Measurements from ENCODE around the gene FAM171A1.

FAM171A1 gene

GRCh38 chr10:15245530-15245929 lies 125.6 kb downstream of the FAM171A1 start:
- FAIRE-seq (no peak), DNase-seq (ENCODE audit: insufficient read length) (no peak)
- no peak for TF ChIP-seq TAF1 (IDR thresholded peaks at IDR 0.05; ENCODE audit: borderline replicate concordance, low read depth, low read length)
- TF ChIP-seq POLR2AphosphoS5 (IDR thresholded peaks at IDR 0.05; ENCODE audit: low read depth, low read length), result no peak
- TF ChIP-seq POLR2A (IDR thresholded peaks at IDR 0.05; ENCODE audit: low read depth, low read length), result no peak

DNA sequence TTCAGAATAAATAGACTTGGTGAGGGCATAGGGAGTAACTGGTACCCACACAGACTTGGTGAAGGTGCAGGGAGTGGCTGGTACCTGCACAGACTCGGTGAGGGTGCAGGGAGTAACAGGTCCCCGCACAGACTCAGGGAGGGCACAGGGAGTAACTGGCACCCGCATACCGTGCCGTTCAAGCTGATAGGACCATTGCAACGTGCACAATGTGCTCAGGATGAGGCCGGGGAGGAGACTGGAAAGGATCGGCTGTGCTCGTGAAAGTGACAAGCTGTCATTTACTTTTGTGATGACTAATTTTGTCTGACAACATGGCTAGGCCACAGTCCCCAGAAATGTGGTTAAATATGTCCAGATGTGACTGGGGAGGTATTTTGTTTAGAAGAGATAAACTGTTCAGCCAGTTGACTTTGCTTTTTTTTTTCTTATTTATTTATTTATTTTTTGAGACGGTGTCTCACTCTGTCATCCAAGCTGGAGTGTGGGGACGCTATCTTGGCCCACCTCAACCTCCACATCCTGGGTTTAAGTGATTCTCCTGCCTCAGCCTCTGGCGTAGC lies 126.4 kb downstream of the FAM171A1 start:
- TF ChIP-seq POLR2AphosphoS5 (IDR thresholded peaks at IDR 0.05; ENCODE audit: low read depth, low read length) (no peak), TAF1 (IDR thresholded peaks at IDR 0.05; ENCODE audit: borderline replicate concordance, low read depth, low read length) (no peak), POLR2A (IDR thresholded peaks at IDR 0.05; ENCODE audit: low read depth, low read length) (no peak)
- DNase-seq (ENCODE audit: insufficient read length) (no peak), FAIRE-seq (peak; percentile 54)

- TF ChIP-seq POLR2AphosphoS5 (IDR thresholded peaks at IDR 0.05; ENCODE audit: low read depth, low read length) (no peak), POLR2A (IDR thresholded peaks at IDR 0.05; ENCODE audit: low read depth, low read length) (no peak), TAF1 (IDR thresholded peaks at IDR 0.05; ENCODE audit: borderline replicate concordance, low read depth, low read length) (no peak)
- DNase-seq (ENCODE audit: insufficient read length), result no peak
- FAIRE-seq, result no peak
Measured at GRCh38 chr10:15242261-15242840, 128.7 kb downstream of the FAM171A1 start.

DNA sequence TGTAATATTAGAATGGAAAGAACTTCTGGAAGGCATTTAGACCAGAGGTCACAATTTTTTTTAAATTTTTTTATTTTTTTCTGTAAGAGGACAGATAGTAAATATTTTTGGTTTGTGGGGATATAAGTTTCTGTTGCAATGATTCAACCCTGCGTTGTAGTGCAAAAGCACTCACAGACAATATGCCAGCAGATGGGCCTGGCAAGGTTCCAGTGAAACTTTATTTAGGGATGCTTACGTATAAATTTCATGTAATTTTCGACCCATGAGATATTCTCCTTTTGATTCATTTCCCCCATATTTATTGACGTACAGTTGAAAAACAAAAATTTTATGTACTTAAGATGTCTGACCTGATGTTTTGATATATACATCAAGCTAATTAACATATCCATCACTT lies 129.8 kb downstream of the FAM171A1 start:
- FAIRE-seq, result no peak
- no peak for DNase-seq (ENCODE audit: insufficient read length)

DNA sequence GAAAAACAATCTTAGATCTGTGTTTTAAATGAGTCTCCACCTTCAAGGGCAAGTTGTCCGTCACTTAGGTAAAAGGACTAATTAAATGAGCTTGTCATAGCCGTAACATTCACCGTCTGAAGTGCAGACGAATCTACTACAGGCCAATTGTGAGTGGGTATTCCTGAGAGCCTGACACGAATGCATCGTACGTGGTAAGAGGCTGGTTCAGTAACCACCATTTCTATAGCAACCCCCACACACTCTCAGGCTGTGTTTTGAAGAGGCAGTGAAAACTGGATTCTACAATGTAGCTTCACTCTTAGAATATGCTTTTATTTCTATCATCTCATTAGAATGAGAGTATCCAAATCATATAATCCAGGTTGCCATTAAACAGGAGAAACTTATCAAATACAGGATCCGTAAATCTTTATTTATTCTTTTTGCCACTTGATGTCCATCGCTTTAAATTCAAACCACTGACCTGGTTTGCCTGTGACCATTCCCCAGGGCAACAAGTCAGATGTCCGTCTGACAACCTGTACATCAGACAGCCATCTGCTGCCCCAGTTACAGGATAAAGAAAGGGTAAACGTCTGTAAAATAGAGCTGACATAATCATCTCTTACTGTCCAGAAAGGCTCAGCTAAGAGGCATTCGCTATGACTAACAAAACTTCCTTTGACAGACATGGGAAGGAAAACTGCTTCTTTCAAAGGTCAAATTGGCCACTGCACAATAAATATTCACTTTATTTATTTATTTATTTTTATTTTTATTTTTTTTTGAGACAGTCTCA lies 132.3 kb downstream of the FAM171A1 start:
- TF ChIP-seq POLR2A (IDR thresholded peaks at IDR 0.05; ENCODE audit: low read depth, low read length) (no peak), POLR2AphosphoS5 (IDR thresholded peaks at IDR 0.05; ENCODE audit: low read depth, low read length) (no peak), TAF1 (IDR thresholded peaks at IDR 0.05; ENCODE audit: borderline replicate concordance, low read depth, low read length) (no peak)
- DNase-seq (ENCODE audit: insufficient read length) (no peak), FAIRE-seq (no peak)

More for the DNA sequence above, 129.8 kb downstream of the FAM171A1 start:
- no peak for TF ChIP-seq POLR2A (IDR thresholded peaks at IDR 0.05; ENCODE audit: low read depth, low read length)
- TF ChIP-seq TAF1 (IDR thresholded peaks at IDR 0.05; ENCODE audit: borderline replicate concordance, low read depth, low read length), result no peak
- no peak for TF ChIP-seq POLR2AphosphoS5 (IDR thresholded peaks at IDR 0.05; ENCODE audit: low read depth, low read length)

DNA sequence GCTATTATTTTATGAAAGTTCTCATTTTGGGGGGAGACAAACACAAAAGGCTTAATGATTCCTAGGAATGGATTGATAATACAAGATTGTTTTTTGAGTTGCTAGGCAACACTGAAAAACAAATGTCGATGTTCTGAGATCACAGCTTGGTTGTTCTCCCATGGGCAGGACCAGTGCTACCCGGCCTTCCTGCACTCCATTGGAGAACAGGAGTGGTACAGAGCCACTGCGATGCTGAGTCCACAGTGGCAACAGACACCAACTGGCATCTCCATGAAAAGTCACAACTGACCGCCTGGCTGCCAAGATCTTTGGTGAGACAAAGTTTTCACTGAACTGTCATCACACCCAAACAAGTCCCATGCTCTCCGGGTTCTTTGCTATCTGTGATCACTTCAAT lies 133.7 kb downstream of the FAM171A1 start:
- DNase-seq (ENCODE audit: insufficient read length) (no peak), FAIRE-seq (no peak)
- TF ChIP-seq POLR2A (IDR thresholded peaks at IDR 0.05; ENCODE audit: low read depth, low read length) (no peak), POLR2AphosphoS5 (IDR thresholded peaks at IDR 0.05; ENCODE audit: low read depth, low read length) (no peak), TAF1 (IDR thresholded peaks at IDR 0.05; ENCODE audit: borderline replicate concordance, low read depth, low read length) (no peak)

- FAIRE-seq, result no peak
- DNase-seq (ENCODE audit: insufficient read length), result no peak
- TF ChIP-seq POLR2AphosphoS5 (IDR thresholded peaks at IDR 0.05; ENCODE audit: low read depth, low read length), result no peak
- no peak for TF ChIP-seq TAF1 (IDR thresholded peaks at IDR 0.05; ENCODE audit: borderline replicate concordance, low read depth, low read length)
- TF ChIP-seq POLR2A (IDR thresholded peaks at IDR 0.05; ENCODE audit: low read depth, low read length), result no peak
Measured at GRCh38 chr10:15236340-15236739, 134.7 kb downstream of the FAM171A1 start.

GRCh38 chr10:15232279-15232678 lies 138.8 kb downstream of the FAM171A1 start:
- FAIRE-seq (no peak), DNase-seq (ENCODE audit: insufficient read length) (no peak)
- TF ChIP-seq POLR2AphosphoS5 (IDR thresholded peaks at IDR 0.05; ENCODE audit: low read depth, low read length) (no peak), POLR2A (IDR thresholded peaks at IDR 0.05; ENCODE audit: low read depth, low read length) (no peak), TAF1 (IDR thresholded peaks at IDR 0.05; ENCODE audit: borderline replicate concordance, low read depth, low read length) (no peak)

DNA sequence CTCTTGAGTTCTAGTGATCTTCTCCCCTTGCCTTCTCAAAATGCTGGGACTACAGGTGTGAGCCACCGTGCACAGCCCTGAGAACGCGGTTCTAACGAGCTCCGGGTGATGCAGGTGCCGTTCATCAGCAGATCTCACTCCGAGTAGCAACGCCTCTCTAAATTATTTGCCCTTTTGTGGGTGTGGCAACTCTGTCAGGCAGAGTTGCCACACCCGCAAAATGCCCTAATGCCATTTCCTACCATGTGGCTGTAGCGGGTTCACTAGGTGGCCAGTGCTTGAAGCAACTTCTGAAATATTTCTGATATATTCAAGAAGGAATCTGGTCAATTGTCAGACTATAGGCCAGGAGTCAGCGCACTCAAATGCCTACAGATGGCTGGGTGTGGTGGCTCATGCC lies 139.7 kb downstream of the FAM171A1 start:
- TF ChIP-seq POLR2AphosphoS5 (IDR thresholded peaks at IDR 0.05; ENCODE audit: low read depth, low read length), result no peak
- no peak for TF ChIP-seq POLR2A (IDR thresholded peaks at IDR 0.05; ENCODE audit: low read depth, low read length)
- TF ChIP-seq TAF1 (IDR thresholded peaks at IDR 0.05; ENCODE audit: borderline replicate concordance, low read depth, low read length), result no peak
- no peak for FAIRE-seq
- DNase-seq (ENCODE audit: insufficient read length), result no peak

GRCh38 chr10:15230257-15230656 lies 140.8 kb downstream of the FAM171A1 start:
- DNase-seq (ENCODE audit: insufficient read length) (no peak), FAIRE-seq (no peak)
- TF ChIP-seq POLR2A (IDR thresholded peaks at IDR 0.05; ENCODE audit: low read depth, low read length) (no peak), POLR2AphosphoS5 (IDR thresholded peaks at IDR 0.05; ENCODE audit: low read depth, low read length) (no peak), TAF1 (IDR thresholded peaks at IDR 0.05; ENCODE audit: borderline replicate concordance, low read depth, low read length) (no peak)

DNA sequence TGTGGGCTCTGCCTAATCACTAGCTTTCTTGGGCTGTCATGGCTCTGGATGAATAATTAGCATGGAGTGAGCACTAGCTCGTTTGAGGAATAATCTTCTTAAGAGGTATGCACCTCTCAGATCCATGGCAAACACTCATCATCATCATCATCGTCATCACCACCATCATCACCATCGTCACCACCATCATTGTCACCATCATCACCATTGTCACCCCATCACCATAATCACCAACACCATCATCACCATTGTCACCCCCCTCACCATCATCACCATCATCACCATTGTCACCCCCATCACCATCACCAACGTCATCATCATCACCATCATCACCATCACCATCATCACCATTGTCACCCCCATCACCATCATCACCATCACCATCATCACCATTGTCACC lies 141.8 kb downstream of the FAM171A1 start:
- no peak for TF ChIP-seq POLR2AphosphoS5 (IDR thresholded peaks at IDR 0.05; ENCODE audit: low read depth, low read length)
- TF ChIP-seq POLR2A (IDR thresholded peaks at IDR 0.05; ENCODE audit: low read depth, low read length), result no peak
- TF ChIP-seq TAF1 (IDR thresholded peaks at IDR 0.05; ENCODE audit: borderline replicate concordance, low read depth, low read length), result no peak
- FAIRE-seq, result no peak
- DNase-seq (ENCODE audit: insufficient read length), result no peak

- FAIRE-seq, result no peak
- TF ChIP-seq POLR2AphosphoS5 (IDR thresholded peaks at IDR 0.05; ENCODE audit: low read depth, low read length), result no peak
- TF ChIP-seq TAF1 (IDR thresholded peaks at IDR 0.05; ENCODE audit: borderline replicate concordance, low read depth, low read length), result no peak
- no peak for TF ChIP-seq POLR2A (IDR thresholded peaks at IDR 0.05; ENCODE audit: low read depth, low read length)
Measured at GRCh38 chr10:15228426-15228825, 142.7 kb downstream of the FAM171A1 start.

More at GRCh38 chr10:15228426-15228825, 142.7 kb downstream of the FAM171A1 start:
- no peak for DNase-seq (ENCODE audit: insufficient read length)

Measured in GM12892 (cell line).